Fibroblast of villous mesenchyme (primary cell): ENCODE measurements around the gene USP11. TPM values are rescaled to one million over a fixed set of nuclear protein-coding genes. Genes with fewer than 3 reads are reported as not detected.

Experiments
- DNase-seq: peaks from one replicate; pipeline ENCODE4 v3.0.0-alpha.2; 2010; ENCODE audit warnings: low read depth
- H3K4me3 ChIP-seq: 2 replicates; pipeline ENCODE4 v1.5.1; 2011; ENCODE audit warnings: low read depth, mild to moderate bottlenecking, low read length
- CTCF ChIP-seq: IDR thresholded peaks from 2 replicates; pipeline ENCODE4 v1.5.1; 2012; ENCODE audit warnings: low read depth, mild to moderate bottlenecking, low read length; ENCODE audit not compliant: insufficient read depth
- total RNA-seq: library from RNA; depleted of rRNA; stranded (reverse); fragments of >200 nt; gene quantifications from 2 replicates; pipeline ENCODE4 v1.2.3, GENCODE V29; 2012

Gene USP11
- 47.0 and 48.4 TPM in 2 replicates for total RNA-seq

- peak within 1 kb of the TSS; percentile 74 for H3K4me3 ChIP-seq
- TF ChIP-seq CTCF, result no peak
- DNase-seq, result peak; percentile 45
Measured at GRCh38 chrX:47232803-47233332, at the start of gene USP11. Gene USP11 (plus strand): TSS chrX:47233009. CDS start chrX:47233044, 35 bp downstream.

- TF ChIP-seq CTCF, result no peak
- DNase-seq, result no peak
- no peak overlapping the region for H3K4me3 ChIP-seq
Measured at GRCh38 chrX:47184486-47184885, 48.3 kb upstream of the USP11 start.

DNA sequence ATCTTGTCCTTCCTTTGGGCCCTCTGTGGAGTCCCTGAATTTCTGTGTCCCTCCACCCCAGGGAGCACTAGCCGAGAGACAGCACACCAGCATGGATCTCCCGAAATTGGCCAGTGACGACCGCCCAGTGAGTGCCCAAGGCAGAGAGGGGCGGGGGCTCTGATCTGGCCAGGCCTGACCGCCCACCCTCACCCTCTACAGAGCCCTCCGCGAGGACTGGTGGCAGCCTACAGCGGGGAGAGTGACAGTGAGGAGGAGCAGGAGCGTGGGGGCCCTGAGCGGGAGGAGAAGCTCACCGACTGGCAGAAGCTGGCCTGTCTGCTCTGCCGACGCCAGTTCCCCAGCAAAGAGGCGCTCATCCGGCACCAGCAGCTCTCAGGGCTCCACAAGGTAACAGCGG is 47.6 kb upstream of the USP11 start:
- no peak for TF ChIP-seq CTCF

GRCh38 chrX:47186096-47186740 is 46.6 kb upstream of the USP11 start:
- no peak for TF ChIP-seq CTCF
- no peak for DNase-seq

More for the DNA sequence above, 47.6 kb upstream of the USP11 start:
- no peak for DNase-seq
- H3K4me3 ChIP-seq, result no peak overlapping the region

GRCh38 chrX:47187106-47187677 is 45.6 kb upstream of the USP11 start:
- TF ChIP-seq CTCF, result no peak
- H3K4me3 ChIP-seq, result no peak overlapping the region
- no peak for DNase-seq

More at GRCh38 chrX:47186096-47186740, 46.6 kb upstream of the USP11 start:
- no peak overlapping the region for H3K4me3 ChIP-seq

DNA sequence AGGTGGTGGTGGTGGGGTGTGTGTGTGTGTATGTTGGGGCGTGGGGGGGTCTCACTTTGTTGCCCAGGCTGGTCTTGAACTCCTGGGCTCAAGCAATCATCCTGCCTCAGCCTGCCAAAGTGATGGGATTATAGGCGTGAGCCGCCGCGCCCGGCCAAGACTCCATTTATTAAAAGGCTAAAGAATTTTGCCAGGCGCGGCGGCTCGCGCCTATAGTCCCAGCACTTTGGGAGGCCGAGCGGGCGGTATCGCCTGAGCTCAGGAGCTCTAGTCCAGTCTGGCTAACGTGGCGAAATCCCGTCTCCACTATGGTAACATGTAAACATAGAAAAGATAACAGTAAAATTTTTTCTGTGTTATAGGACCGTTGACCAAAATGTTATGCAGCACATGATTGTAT is 42.9 kb upstream of the USP11 start:
- no peak for DNase-seq
- no peak for TF ChIP-seq CTCF
- H3K4me3 ChIP-seq, result no peak overlapping the region
